ENCODE measurements around the gene SART3. TPM values are rescaled to one million over a fixed set of nuclear protein-coding genes. Genes with fewer than 3 reads are reported as not detected.

SART3 gene
- total and polyA plus RNA-seq, 10 of the 15 experiments (the other 5 are each of a cell fraction or from before 2014, with no cell fraction given): 8.8 to 179 (median 54.9) TPM

DNA sequence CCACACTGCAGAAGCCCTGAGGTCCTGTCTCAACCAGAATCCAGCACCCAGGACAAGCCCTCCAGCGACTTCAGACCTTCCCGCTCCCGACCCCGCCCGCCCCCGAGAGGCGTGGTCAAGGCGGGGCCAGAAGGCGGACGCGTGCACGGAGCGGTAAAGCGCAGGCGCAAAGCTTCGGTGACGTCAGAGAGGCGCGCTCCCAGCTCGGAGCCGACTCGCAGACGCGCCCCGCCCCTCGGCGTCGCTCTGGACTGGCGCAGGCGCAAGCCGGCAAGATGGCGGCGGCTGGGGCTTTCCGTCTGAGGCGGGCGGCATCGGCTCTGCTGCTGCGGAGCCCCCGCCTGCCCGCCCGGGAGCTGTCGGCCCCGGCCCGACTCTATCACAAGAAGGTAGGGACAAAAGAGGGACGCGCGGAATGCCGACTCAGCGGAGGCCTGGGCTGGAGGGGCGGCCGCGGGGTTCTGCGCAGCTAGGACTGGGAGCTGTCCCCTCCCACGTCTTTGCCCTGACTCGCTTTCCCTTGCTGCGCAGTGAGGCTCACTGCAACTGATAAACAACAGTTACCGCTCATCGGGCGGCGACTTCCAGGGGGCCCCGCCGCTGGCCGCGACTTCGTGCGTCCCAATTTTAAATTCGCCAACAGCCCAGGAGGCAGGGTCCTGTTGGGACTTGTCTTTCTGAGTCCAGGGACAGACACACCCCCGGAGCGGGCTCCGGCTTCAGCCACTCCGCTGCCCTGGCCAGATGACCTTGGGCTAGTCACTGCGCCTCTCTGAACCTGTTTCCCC is 1.6 kb upstream of the SART3 start, which contains the start of gene ISCU (continued):
- TF ChIP-seq, protein P1, sequence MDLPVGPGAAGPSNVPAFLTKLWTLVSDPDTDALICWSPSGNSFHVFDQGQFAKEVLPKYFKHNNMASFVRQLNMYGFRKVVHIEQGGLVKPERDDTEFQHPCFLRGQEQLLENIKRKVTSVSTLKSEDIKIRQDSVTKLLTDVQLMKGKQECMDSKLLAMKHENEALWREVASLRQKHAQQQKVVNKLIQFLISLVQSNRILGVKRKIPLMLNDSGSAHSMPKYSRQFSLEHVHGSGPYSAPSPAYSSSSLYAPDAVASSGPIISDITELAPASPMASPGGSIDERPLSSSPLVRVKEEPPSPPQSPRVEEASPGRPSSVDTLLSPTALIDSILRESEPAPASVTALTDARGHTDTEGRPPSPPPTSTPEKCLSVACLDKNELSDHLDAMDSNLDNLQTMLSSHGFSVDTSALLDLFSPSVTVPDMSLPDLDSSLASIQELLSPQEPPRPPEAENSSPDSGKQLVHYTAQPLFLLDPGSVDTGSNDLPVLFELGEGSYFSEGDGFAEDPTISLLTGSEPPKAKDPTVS (IDR thresholded peaks at IDR 0.05; ENCODE audit: low read depth, low read length): no peak
- TF ChIP-seq SRF (IDR thresholded peaks at IDR 0.05; ENCODE audit: low read depth in 2 of 2, low read length in 2 of 2): peak in 1 of 2 experiments; percentile 48; a peak in 1 of 4 replicates
- TF ChIP-seq HCFC1 (IDR thresholded peaks at IDR 0.05; ENCODE audit: low read length): peak; percentile 65
- no peak; the same call in 1 of the 2 replicates for TF ChIP-seq ZSCAN29 (IDR thresholded peaks at IDR 0.05)
- no peak for TF ChIP-seq PKNOX1 (IDR thresholded peaks at IDR 0.05)
- peak in 1 of 2 experiments; percentile 57; a peak in 1 of 3 replicates for TF ChIP-seq EGR1 (IDR thresholded peaks at IDR 0.05; ENCODE audit: borderline replicate concordance in 1 of 2, low read depth in 2 of 2, low read length in 2 of 2)

- Histone ChIP-seq H3K9ac (ENCODE audit: control insufficient read depth, insufficient read depth, low read length) (peak overlapping the region; percentile 99), H3K27ac (ENCODE audit: control insufficient read depth, insufficient read depth) (peak overlapping the region; percentile 98), H3K9me3 (replicated peaks; ENCODE audit: control insufficient read depth, insufficient read depth, low read length) (no peaks in the 10 kb centered on the region), H4K20me1 (ENCODE audit: control insufficient read depth, insufficient read depth) (no peaks in the 10 kb centered on the region; the same call in 1 of the 2 replicates), H3K4me2 (ENCODE audit: control insufficient read depth, insufficient read depth) (peak overlapping the region; percentile 89), H3K36me3 (ENCODE audit: control insufficient read depth in 2 of 2, insufficient read depth in 2 of 2, low read length in 1 of 2) (peaks cover 5 to 27% of the 10 kb centered on the region in 2 experiments), H2AFZ (ENCODE audit: control insufficient read depth, low read depth, low read length) (peak overlapping the region; percentile 72), H3K79me2 (ENCODE audit: control insufficient read depth, insufficient read depth, low read length) (peaks cover 80% of the 10 kb centered on the region), H3K4me1 (ENCODE audit: control insufficient read depth, insufficient read depth, low read length) (peaks cover 35% of the 10 kb centered on the region), H3K4me3 (peak overlapping the region; percentile 85), H3K27me3 (replicated peaks in 1 of 2; ENCODE audit: control insufficient read depth in 2 of 2, insufficient read depth in 2 of 2, low read length in 1 of 2) (no peaks in the 10 kb centered on the region)
- ChIA-PET RAD21 (ENCODE audit: unreplicated experiment) (interaction anchor here (0.6 to 23.0 kb wide), 14 partner anchors 9 to 389 kb away, joined by 3 to 633 read pairs (median 5); partner anchors contain the start of gene SELPLG), SMC1A (ENCODE audit: uncharacterized antibody, unreplicated experiment) (interaction anchor here (0.6 to 26.5 kb wide), 7 partner anchors 11 to 253 kb away, joined by 3 to 718 read pairs (median 5); partner anchors contain the start of gene SELPLG), POLR2A (interaction anchor here (0.6 to 12.2 kb wide), 13 partner anchors 10 to 79 kb away, joined by 3 to 211 read pairs (median 5); no protein-coding TSS in a partner anchor), CTCF (interaction anchor here (0.6 to 21.5 kb wide), 13 partner anchors 9 to 532 kb away, joined by 3 to 866 read pairs (median 5); partner anchors contain the start of gene SELPLG)
- ATAC-seq: no peak
- DNase-seq (ENCODE audit: low read depth, low spot score): no peak
- in situ Hi-C loops (cut with MboI): loop anchor here (5.0 kb wide), 1 partner anchor 390 kb away; no protein-coding TSS in a partner anchor
- no peak for FAIRE-seq
- TF ChIP-seq JUNB (IDR thresholded peaks at IDR 0.05) (no peak), ZNF24 (IDR thresholded peaks at IDR 0.05) (no peak), HCFC1 (IDR thresholded peaks at IDR 0.05; ENCODE audit: low read length) (no peak), DPF2 (IDR thresholded peaks at IDR 0.05) (peak; percentile 71; the same call in 1 of the 2 replicates), NR2C2 (IDR thresholded peaks at IDR 0.05; ENCODE audit: borderline replicate concordance, control insufficient read depth, insufficient read length, low read depth) (no peak), HDAC2 (IDR thresholded peaks at IDR 0.05) (no peak), RBBP5 (conservative IDR thresholded peaks at IDR 0.05) (no peak), STAT3 (IDR thresholded peaks at IDR 0.05; ENCODE audit: low read depth, low read length) (no peak)
- intact Hi-C loops (cut with micrococcal nuclease; ENCODE audit: unreplicated experiment): loop anchor here (2.0 to 5.0 kb wide), 3 partner anchors 21 to 390 kb away; no protein-coding TSS in a partner anchor
- 1% methylated on average over 20 of the region's 20 CpGs for WGBS (ENCODE audit: insufficient coverage, insufficient replicate concordance, low lambda C conversion rate, missing lambda C conversion rate)
- BruUV-seq (replicated peaks): no TSS peak
Measured at GRCh38 chr12:108561852-108562347, 927 bp upstream of the SART3 start.

All from GM12878 (cell line).